Measurements from ENCODE around the gene SCEL.

Gene SCEL

GRCh38 chr13:77571956-77572355 lies 36.5 kb downstream of the SCEL start:
- Histone ChIP-seq H2BK12ac (ENCODE audit: low read length in 2 of 2) (no peak overlapping the region), H3K18ac (ENCODE audit: low read depth in 1 of 2, low read length in 2 of 2) (no peak overlapping the region), H3K9ac (ENCODE audit: low read length) (no peak overlapping the region), H3K36me3 (ENCODE audit: control insufficient read depth in 1 of 2, insufficient read depth in 2 of 2, low read depth in 1 of 2, low read length in 2 of 2) (no peaks in the 10 kb centered on the region), H3K4ac (ENCODE audit: low read depth in 1 of 2, low read length in 2 of 2) (no peak overlapping the region), H2BK15ac (ENCODE audit: low read depth, poor library complexity, severe bottlenecking) (no peak overlapping the region), H2BK5ac (ENCODE audit: low read depth, low read length, poor library complexity, severe bottlenecking) (no peak overlapping the region), H3K27ac (ENCODE audit: low read length, poor library complexity, severe bottlenecking) (no peak overlapping the region), H2AK5ac (ENCODE audit: low read length, severe bottlenecking) (no peak overlapping the region), H3K14ac (ENCODE audit: low read length in 2 of 2) (no peak overlapping the region), H3K79me1 (replicated peaks; ENCODE audit: low read length, poor library complexity, severe bottlenecking) (no peaks in the 10 kb centered on the region), H3K27me3 (ENCODE audit: control insufficient read depth in 1 of 2, insufficient read depth in 1 of 2, low read length in 2 of 2) (peaks cover 5 to 21% of the 10 kb centered on the region in 2 experiments), H3K23ac (ENCODE audit: low read length in 2 of 2) (no peak overlapping the region), H3K4me3 (ENCODE audit: insufficient read depth in 1 of 2, low read depth in 1 of 2, low read length in 2 of 2) (no peak overlapping the region), H2AFZ (ENCODE audit: low read depth, low read length) (no peak overlapping the region), H2BK120ac (ENCODE audit: low read depth, low read length) (no peak overlapping the region), H3K9me3 (ENCODE audit: control insufficient read depth, low read length) (no peaks in the 10 kb centered on the region), H3K4me2 (ENCODE audit: low read length, poor library complexity, severe bottlenecking) (no peak overlapping the region), H4K91ac (ENCODE audit: low read length) (no peak overlapping the region), H4K8ac (ENCODE audit: low read length) (no peak overlapping the region), H3K4me1 (ENCODE audit: control insufficient read depth, insufficient read depth, low read depth, low read length) (no peaks in the 10 kb centered on the region)
- no peak for DNase-seq
- WGBS, result 62% methylated on average over 5 of the region's 5 CpGs

GRCh38 chr13:77574096-77574495 lies 38.6 kb downstream of the SCEL start:
- Histone ChIP-seq H3K14ac (ENCODE audit: low read length in 2 of 2) (no peak overlapping the region), H2AK5ac (ENCODE audit: low read length, severe bottlenecking) (no peak overlapping the region), H3K18ac (ENCODE audit: low read depth in 1 of 2, low read length in 2 of 2) (no peak overlapping the region), H3K9ac (ENCODE audit: low read length) (no peak overlapping the region), H2AFZ (ENCODE audit: low read depth, low read length) (no peak overlapping the region), H3K4me1 (ENCODE audit: control insufficient read depth, insufficient read depth, low read depth, low read length) (no peaks in the 10 kb centered on the region), H2BK5ac (ENCODE audit: low read depth, low read length, poor library complexity, severe bottlenecking) (no peak overlapping the region), H2BK15ac (ENCODE audit: low read depth, poor library complexity, severe bottlenecking) (no peak overlapping the region), H3K23ac (ENCODE audit: low read length in 2 of 2) (no peak overlapping the region), H4K91ac (ENCODE audit: low read length) (no peak overlapping the region), H3K4me3 (ENCODE audit: insufficient read depth in 1 of 2, low read depth in 1 of 2, low read length in 2 of 2) (no peak overlapping the region), H3K27me3 (ENCODE audit: control insufficient read depth in 1 of 2, insufficient read depth in 1 of 2, low read length in 2 of 2) (peaks cover 5 to 31% of the 10 kb centered on the region in 2 experiments), H3K79me1 (replicated peaks; ENCODE audit: low read length, poor library complexity, severe bottlenecking) (no peaks in the 10 kb centered on the region), H3K9me3 (ENCODE audit: control insufficient read depth, low read length) (no peaks in the 10 kb centered on the region), H4K8ac (ENCODE audit: low read length) (no peak overlapping the region), H2BK120ac (ENCODE audit: low read depth, low read length) (no peak overlapping the region), H3K27ac (ENCODE audit: low read length, poor library complexity, severe bottlenecking) (no peak overlapping the region), H3K36me3 (ENCODE audit: control insufficient read depth in 1 of 2, insufficient read depth in 2 of 2, low read depth in 1 of 2, low read length in 2 of 2) (no peaks in the 10 kb centered on the region), H3K4ac (ENCODE audit: low read depth in 1 of 2, low read length in 2 of 2) (no peak overlapping the region), H3K4me2 (ENCODE audit: low read length, poor library complexity, severe bottlenecking) (no peak overlapping the region), H2BK12ac (ENCODE audit: low read length in 2 of 2) (no peak overlapping the region)
- no peak for DNase-seq
- WGBS, result 100% methylated on average over 1 of the region's 3 CpGs

- Histone ChIP-seq H4K8ac (ENCODE audit: low read length) (no peak overlapping the region), H2BK120ac (ENCODE audit: low read depth, low read length) (no peak overlapping the region)
- 92% methylated on average over 2 of the region's 2 CpGs for WGBS
Observed at GRCh38 chr13:77579959-77580358, 44.5 kb downstream of the SCEL start.

GRCh38 chr13:77580748-77581147 lies 45.2 kb downstream of the SCEL start:
- no peak overlapping the region for H3K4ac ChIP-seq (ENCODE audit: low read depth in 1 of 2, low read length in 2 of 2)
- DNase-seq, result no peak
- H3K9ac ChIP-seq (ENCODE audit: low read length), result no peak overlapping the region
- no peak overlapping the region for H4K8ac ChIP-seq (ENCODE audit: low read length)
- H2BK5ac ChIP-seq (ENCODE audit: low read depth, low read length, poor library complexity, severe bottlenecking), result no peak overlapping the region
- no peak overlapping the region for H3K14ac ChIP-seq (ENCODE audit: low read length in 2 of 2)
- H3K18ac ChIP-seq (ENCODE audit: low read depth in 1 of 2, low read length in 2 of 2), result no peak overlapping the region
- peaks cover 0 to 35% of the 10 kb centered on the region in 2 experiments for H3K27me3 ChIP-seq (ENCODE audit: control insufficient read depth in 1 of 2, insufficient read depth in 1 of 2, low read length in 2 of 2)
- no peak overlapping the region for H3K23ac ChIP-seq (ENCODE audit: low read length in 2 of 2)
- no peak overlapping the region for H3K4me2 ChIP-seq (ENCODE audit: low read length, poor library complexity, severe bottlenecking)
- no peak overlapping the region for H3K4me3 ChIP-seq (ENCODE audit: insufficient read depth in 1 of 2, low read depth in 1 of 2, low read length in 2 of 2)
- H3K4me1 ChIP-seq (ENCODE audit: control insufficient read depth, insufficient read depth, low read depth, low read length), result no peaks in the 10 kb centered on the region
- H3K27ac ChIP-seq (ENCODE audit: low read length, poor library complexity, severe bottlenecking), result no peak overlapping the region
- no CpG with 5 or more reads among the region's 1 CpG for WGBS
- H2BK12ac ChIP-seq (ENCODE audit: low read length in 2 of 2), result no peak overlapping the region
- no peak overlapping the region for H2AK5ac ChIP-seq (ENCODE audit: low read length, severe bottlenecking)
- H2AFZ ChIP-seq (ENCODE audit: low read depth, low read length), result no peak overlapping the region
- H3K36me3 ChIP-seq (ENCODE audit: control insufficient read depth in 1 of 2, insufficient read depth in 2 of 2, low read depth in 1 of 2, low read length in 2 of 2), result no peaks in the 10 kb centered on the region
- H4K91ac ChIP-seq (ENCODE audit: low read length), result no peak overlapping the region
- H2BK120ac ChIP-seq (ENCODE audit: low read depth, low read length), result no peak overlapping the region
- no peak overlapping the region for H2BK15ac ChIP-seq (ENCODE audit: low read depth, poor library complexity, severe bottlenecking)
- no peaks in the 10 kb centered on the region for H3K9me3 ChIP-seq (ENCODE audit: control insufficient read depth, low read length)
- no peaks in the 10 kb centered on the region for H3K79me1 ChIP-seq (replicated peaks; ENCODE audit: low read length, poor library complexity, severe bottlenecking)

More at GRCh38 chr13:77579959-77580358, 44.5 kb downstream of the SCEL start:
- H4K91ac ChIP-seq (ENCODE audit: low read length), result no peak overlapping the region
- H3K14ac ChIP-seq (ENCODE audit: low read length in 2 of 2), result no peak overlapping the region
- H2AFZ ChIP-seq (ENCODE audit: low read depth, low read length), result no peak overlapping the region
- H3K23ac ChIP-seq (ENCODE audit: low read length in 2 of 2), result no peak overlapping the region
- H3K79me1 ChIP-seq (replicated peaks; ENCODE audit: low read length, poor library complexity, severe bottlenecking), result no peaks in the 10 kb centered on the region
- no peak overlapping the region for H3K4me2 ChIP-seq (ENCODE audit: low read length, poor library complexity, severe bottlenecking)
- H2BK5ac ChIP-seq (ENCODE audit: low read depth, low read length, poor library complexity, severe bottlenecking), result no peak overlapping the region
- no peak overlapping the region for H3K27ac ChIP-seq (ENCODE audit: low read length, poor library complexity, severe bottlenecking)
- H3K9me3 ChIP-seq (ENCODE audit: control insufficient read depth, low read length), result no peaks in the 10 kb centered on the region
- DNase-seq, result no peak
- no peaks in the 10 kb centered on the region for H3K36me3 ChIP-seq (ENCODE audit: control insufficient read depth in 1 of 2, insufficient read depth in 2 of 2, low read depth in 1 of 2, low read length in 2 of 2)
- peaks cover 0 to 37% of the 10 kb centered on the region in 2 experiments for H3K27me3 ChIP-seq (ENCODE audit: control insufficient read depth in 1 of 2, insufficient read depth in 1 of 2, low read length in 2 of 2)
- H3K4ac ChIP-seq (ENCODE audit: low read depth in 1 of 2, low read length in 2 of 2), result no peak overlapping the region
- no peak overlapping the region for H3K18ac ChIP-seq (ENCODE audit: low read depth in 1 of 2, low read length in 2 of 2)
- no peaks in the 10 kb centered on the region for H3K4me1 ChIP-seq (ENCODE audit: control insufficient read depth, insufficient read depth, low read depth, low read length)
- no peak overlapping the region for H3K4me3 ChIP-seq (ENCODE audit: insufficient read depth in 1 of 2, low read depth in 1 of 2, low read length in 2 of 2)
- H2BK15ac ChIP-seq (ENCODE audit: low read depth, poor library complexity, severe bottlenecking), result no peak overlapping the region
- H2BK12ac ChIP-seq (ENCODE audit: low read length in 2 of 2), result no peak overlapping the region
- no peak overlapping the region for H3K9ac ChIP-seq (ENCODE audit: low read length)
- no peak overlapping the region for H2AK5ac ChIP-seq (ENCODE audit: low read length, severe bottlenecking)

Data from mesenchymal stem cell (in vitro differentiated cells and primary cell).